Activated T-cell treated with anti-CD3 and anti-CD28 coated beads for 4 hours (primary cell): Measurements from ENCODE around the gene BUD23.
"Not testable (repeated sequence)": the region's sequence is repeated elsewhere in the genome, so short reads cannot be mapped to it uniquely, and the experiment has no call there.

Source experiments
- DNase-seq: peaks from one replicate; pipeline ENCODE4 v3.0.0-alpha.2; 2020

Gene BUD23

DNA sequence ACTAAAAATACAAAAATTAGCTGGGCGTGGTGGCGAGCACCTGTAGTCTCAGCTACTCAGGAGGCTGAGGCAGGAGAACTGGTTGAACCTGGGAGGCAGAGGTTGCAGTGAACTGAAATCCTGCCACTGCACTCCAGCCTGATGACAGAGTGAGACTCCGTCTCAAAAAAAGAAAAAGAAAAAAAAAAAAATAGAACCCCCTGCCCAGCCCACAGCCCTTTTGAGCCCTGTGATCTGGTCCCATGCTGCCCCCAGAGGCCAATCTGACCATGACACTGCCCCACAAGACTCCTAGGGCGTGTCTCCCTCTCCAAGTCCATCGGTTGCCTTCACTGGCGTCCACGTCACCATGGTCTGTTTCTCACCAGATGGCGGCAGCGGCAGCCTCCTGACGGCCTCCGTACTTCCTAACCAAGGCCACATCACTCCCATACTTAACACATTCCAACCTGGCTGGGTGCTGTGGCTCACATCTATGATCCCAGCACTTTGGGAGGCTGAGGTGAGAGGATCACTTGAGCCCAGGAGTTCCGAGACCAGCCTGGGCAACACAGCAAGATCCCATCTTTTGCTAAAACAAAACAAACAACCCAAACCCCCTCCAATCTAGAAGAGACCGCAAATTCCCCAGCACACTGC, 18.1 kb downstream of the BUD23 start:
- no peak for DNase-seq

DNA sequence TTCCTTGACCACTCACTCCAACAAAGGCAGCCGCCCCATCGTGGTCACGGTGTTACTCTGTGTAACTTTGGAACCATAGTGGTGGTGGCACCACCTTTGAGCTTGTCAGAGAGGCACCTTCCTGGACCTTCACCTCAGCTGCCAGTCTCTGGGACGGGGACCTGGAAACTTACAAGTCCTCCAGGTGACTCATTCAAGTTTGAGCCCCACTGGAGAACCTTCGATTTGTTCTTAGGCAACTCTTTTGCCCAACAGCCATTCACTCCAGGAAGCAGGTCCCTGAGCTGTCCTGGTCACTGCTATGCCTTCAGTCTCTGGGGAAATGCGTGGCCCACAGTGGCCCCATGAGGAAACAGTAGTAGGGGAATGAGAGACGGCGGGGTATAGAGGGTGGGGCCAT, 18.8 kb downstream of the BUD23 start:
- no peak for DNase-seq

DNA sequence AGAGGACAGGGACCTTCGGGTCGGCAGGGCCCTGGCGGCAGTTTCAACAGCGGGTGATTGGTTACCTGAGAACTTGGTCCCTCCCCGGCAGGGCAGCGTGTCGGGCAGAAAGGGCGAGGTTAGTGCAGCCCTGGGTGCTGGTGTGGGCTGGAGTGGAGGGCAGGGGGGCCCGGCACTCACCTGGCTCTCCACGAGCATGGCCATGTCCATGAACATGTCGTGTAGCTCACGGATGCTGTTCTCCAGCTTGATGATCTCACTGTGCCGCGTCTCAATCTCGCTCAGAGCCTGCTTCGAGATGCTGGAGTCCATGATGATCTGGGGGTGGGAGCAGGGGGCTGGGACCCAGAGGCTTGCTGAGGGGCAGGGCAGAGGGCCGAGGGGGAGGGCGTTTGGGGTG, 19.3 kb downstream of the BUD23 start:
- DNase-seq, result no peak

DNA sequence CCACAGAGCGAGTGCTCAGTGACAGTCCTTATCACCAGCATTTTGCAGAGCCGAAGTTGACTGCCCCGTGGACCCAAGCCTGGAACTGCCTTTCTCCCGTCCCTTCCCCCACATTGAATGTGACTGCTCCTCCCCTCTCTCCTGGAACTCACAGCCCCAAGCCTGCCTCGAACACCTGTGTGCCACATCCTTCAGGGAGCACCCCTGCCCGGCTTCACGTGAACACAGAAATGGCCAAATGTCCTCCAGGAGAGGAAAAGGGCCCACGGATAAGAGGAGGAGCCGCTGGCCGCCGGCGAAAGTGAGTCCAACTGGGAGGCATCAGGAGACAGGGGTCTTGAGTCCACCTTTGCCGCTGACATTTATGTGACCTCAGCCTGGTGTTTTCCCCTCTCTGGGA, 19.8 kb downstream of the BUD23 start:
- DNase-seq, result no peak

DNA sequence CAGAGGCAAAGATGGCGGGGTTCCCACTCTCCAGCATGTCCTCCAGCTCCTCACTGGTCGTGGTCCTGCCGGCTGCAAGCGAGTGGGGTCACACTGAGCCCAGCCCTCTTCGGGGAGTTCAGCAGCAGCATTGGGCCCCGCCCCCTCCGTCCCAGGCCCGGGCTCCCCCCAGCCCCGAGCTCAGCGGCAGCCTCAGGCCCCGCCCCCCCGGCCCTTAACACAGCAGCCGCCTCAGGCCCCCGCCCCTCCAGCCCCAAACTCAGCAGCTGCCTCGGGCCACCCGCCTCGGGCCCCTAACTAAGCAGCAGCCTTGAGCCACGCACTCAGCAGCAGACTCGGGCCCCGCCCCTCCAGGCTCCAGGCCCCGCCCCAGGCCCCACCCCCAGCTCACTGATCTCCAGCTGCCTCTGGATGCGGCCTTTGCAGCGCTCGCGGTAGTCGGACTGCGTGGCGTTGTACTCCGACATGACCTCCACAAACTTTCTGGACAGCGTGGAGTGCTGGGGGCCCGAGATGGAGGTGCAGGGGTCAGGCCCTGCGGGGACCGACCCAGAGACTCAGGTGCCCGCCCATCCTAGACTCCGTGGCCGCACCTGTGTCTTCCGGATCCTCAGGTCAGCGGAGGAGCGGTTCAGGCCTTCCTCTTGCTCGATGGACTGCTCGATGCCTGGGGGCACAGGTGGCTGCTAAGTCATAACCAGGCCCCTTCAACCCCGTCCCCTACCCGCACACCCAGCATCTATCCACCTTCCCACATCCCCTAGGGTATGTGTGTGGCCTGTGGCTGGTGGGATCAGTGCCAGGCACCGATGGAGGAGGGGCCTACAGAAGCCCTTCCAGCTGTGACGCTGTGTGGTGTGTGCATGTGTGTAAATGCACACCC, 20.6 kb downstream of the BUD23 start:
- DNase-seq, result no peak

DNA sequence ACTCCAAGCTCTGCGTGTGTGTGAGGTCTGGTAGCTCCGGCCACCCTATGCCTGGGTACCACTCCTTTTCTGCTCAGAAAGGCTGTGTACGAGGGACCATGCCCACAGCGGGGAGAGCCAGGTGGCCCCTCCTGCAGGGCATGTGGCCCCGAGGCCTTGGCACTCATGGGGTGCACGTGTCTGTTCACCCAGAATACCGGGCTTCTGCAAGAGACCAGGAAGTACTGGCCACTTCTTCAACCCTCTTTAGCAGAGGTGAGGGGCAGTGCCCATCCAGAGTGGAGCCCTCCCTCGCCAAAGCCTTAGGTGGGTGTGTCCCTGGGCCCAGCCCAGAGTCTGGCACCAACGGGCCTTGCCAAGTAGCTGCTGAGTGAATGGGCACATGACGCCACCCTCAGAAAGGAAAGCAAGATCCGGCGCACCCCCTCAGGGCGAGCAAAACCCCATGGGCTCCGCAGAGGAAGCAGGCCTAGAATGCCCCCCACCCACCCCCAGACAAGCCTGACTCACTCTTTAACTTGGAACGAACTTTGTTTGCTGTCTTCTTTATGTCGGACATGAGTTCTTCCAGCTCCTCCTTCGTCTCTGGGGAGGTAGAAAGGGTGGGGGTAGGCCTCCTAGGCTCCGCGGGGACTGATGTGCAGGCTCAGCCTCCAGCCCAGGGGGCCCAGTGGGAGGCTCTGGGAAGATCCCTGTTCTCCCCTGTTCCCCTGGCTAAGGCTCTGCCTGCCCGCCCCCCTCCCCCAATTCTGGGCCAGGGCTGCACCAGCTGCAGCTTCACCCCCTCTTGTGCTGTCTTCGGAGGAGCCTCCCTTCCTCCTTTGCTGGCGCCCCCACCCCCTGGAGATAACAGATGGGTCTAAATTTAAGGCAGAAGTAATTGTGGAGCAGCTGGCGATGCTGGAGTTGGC, 21.5 kb downstream of the BUD23 start:
- DNase-seq, result no peak

DNA sequence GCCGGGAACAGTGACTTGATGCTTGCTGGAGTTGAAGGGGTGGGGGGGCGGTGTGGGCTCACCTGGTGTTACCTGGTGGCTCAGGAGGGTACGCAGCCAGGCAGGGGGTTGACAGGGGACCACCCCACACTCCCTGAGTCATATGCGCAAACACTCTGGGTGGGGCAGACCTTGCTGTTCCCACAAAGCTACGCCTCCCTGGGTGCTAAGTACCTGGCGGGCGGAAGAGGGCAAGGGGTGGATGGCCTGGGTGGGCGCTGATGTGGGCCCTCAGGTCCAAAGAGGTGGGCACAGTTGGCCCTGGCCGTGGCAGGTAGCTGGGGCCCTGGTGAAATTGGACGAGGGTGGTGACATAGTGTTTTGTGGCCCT, 22.1 kb downstream of the BUD23 start:
- DNase-seq, result no peak

DNA sequence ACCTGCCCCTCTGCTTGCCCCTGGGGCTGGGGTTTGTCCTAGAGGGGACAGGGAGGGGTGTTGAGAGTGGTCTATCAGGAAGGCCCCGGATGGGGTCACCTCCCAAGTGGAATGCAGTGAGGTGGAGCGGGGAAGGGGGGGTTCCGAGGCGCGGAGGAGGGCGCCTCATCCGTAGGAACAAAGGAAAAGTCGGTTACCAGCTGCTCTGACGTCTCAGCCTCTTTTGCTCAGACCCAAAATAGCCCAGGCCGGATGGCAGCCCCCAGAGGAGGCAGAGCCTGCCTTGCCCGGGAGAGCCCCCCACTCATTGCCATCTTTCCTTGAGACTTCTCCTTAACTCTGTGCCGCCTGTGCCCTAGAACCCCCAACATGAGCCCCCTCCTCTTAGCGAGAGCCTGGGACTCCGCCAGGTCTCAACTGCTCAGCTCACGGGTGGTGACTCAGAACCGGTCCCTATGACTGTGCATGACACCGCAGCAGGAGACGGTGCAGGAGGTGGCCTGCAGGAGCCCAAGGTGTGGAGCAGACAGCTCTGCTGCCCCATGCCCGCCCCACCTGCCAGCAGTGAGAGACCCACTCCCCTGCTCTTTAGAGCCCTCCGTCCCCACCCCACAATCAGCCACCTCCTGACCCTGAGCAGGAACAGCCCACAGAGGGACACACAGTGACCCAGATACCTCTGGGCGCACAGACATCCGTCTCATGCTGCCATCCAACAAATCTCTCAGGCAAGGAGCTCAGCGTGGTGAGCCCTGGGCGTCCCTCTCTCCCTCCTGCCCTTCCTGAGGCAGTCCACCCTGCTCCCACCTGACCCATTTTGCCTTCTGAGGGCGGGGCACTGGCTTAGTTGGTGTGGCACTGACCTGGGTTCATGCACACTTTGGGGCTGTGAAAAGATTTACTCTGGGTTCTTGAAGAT, 23.0 kb downstream of the BUD23 start:
- DNase-seq, result no peak

DNA sequence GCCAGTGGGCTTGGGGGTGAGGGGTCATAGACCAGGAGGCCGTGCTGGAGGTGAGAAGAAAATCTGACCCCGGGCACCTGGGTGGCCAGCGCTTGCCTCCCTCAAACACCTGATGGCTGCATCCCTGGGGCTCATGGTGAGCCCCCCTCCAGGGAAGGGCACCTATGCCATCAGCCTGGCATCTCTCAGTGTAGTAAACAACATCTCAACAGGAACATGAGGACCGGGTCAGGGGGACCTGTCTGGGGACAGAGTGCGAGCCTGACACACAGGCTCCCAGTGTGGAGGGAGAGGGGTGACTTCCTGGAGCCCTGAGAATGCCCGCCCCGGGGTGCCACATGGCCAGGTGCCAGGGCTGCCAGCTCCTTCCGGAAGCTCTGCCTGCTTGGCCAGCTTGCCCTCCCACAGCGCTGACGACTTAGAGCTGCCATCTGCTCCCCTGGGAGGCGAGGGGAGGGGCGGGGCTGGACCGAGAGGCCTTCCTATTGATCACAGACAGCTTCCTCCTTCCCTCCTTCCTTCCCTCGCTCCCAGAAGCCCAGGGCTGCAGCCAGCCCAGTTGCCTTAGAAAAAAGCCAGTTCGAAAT, 23.7 kb downstream of the BUD23 start:
- DNase-seq, result no peak

DNA sequence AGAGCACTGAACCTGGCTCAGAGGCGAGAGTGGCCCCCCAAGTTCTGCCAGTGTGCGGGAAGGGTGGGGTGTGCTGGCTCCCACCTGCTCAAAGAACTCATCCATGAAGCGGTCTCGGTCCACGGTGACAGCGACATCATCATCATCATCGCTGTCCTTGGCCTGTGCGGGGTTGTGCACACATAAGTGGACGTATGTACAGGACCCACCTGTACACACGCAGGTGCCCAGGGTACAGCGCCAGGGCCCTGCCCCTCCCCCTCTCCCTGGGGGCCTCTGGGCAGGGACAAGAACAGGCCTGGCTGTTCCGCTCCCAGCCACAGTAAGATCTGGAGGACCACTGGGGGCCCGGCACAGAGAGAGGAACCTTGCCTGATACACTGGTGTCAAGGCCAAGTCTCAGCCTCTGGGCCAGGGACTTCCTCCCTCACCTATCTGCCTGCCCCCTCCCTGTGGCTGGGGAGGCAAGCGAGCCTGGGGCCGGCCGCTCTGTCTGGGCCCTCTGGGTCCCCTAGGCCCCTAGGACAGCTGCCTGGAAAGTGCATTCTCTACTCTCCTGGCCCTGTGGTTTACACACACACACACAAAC, 25.7 kb downstream of the BUD23 start:
- DNase-seq, result no peak

DNA sequence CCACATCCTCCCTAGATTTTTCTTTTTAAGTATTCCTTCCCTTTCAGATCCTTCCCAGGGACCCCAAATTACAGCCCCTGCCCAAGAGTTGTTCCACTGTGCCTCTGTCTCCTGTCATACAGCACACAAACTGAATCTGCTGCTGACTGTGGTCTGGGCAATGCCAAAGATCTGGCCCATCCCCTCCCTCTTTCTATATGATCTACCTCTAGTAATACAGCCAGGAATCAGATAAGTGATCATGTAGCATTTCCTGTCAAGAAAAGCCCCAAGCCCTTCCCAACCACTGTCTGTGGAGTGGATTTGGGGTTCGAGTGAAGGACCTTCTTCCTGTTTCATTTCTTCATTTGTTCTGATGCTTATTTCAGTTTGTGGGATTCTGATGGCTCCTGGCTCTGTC, 29.4 kb downstream of the BUD23 start:
- no peak for DNase-seq

DNA sequence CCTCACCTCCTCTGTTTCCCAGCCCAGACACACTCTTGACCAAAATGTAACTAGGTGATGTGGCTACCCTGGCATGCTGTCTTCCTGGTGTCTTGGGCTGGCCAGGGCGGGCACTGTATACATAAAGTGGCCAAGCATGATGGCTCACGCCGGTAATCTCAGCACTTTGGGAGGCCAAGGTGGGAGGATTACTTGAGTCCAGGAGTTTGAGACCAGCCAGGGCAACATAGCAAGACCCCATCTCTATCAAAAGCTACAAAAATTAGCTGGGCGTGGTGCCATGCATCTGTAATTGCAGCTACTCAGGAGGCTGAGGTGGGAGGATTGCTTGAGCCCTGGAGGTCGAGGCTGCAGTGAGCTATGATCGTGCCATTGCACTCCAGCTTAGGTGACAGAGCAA, 29.9 kb downstream of the BUD23 start:
- DNase-seq, result not testable (repeated sequence)

DNA sequence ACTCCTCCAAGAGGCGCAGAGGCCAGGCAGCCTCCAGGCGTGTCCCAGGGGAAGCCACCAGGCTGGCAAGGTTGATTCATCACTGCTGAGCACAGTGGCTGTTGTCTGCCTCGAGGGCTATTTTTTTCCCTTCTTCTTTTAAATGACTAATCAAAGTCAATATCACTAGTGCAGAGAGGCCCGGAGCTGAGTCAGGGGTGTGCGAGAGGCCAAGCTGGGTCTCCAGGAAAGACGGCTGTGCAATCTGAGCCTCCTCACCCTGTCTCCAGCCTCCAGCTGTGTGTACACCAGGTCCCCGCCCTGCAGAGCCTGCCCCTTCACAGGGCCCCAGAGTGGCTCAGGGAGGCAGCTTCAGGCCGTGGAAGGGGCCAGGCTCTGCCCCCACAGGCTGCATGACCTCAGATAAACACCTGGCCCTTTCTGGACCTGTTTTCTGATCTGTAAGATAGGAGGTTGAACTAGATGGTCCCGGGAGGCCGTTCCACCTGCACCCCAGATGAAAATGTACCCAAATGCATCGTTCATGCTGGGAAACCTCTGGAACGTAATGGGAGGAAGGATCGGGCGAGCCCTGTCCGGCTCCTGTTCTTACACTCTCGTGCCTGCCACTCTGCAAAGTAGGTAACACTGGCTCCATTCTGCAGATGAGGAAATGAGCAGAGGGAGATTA, 32.4 kb downstream of the BUD23 start:
- no peak for DNase-seq

DNA sequence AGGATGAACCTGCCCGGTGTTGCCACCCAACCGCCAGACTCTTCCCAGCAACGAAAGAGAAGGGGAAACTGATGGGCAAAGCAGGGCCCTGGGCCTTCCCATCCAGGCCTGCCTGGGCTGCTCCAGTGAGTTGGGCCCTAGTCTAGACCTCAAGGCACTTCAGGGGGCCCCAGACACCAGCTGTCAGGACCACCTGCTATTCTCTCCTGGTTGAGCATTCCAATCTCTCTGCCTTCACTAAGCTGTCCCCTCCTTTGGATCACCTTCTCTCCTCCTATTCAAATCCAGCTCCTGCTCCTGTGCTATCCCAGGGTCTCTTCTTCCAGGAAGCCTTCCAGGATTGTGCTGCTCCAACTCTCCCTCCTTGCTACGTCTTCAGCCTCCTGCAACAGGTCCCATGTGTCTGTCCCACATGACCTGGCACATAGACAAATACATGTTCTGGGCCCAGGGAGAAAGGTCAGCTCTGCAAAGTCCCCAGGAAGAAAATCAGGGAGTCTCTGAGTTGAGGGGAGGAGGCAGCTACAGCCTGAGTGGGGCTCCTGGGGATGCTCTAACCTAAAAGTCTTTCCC, 33.0 kb downstream of the BUD23 start:
- no peak for DNase-seq

DNA sequence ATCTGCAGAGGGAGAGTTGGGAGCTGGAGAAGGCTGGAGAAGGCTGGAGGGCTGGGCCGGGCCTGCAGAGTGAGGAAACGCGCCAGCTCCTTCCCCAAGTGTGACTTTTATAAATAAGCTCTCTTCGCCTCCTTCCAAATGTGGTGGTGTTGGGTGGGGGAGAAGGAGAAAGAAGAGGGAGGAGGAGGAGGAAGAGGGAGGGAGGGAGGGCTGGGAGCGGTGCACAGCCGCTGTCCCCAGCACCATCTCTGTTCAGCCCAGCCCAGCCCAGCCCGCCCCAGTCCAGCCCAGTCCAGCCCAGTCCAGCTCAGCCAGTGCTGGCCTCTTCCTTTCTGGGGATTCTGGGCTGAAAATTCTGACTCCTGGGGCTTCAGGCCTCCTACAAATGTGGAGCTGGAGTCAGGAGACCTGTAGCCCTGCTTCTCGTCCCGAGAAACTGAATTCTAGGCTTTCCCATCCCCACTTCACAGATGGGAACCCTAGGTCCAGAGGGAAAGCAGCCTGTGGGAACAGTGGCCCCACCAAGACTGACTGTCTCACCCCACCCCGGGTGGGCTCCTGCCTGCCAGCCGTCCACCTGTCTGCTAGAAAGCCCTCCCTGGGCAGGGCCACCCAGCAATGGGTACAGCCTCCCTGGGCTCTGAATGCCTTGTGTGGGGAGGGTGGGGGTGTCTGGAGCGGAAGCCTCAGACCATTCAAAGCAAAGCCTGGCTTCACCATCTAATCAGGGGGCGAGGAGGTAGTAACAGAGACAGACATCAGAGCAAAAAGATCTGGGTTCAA, 33.8 kb downstream of the BUD23 start:
- DNase-seq, result no peak

DNA sequence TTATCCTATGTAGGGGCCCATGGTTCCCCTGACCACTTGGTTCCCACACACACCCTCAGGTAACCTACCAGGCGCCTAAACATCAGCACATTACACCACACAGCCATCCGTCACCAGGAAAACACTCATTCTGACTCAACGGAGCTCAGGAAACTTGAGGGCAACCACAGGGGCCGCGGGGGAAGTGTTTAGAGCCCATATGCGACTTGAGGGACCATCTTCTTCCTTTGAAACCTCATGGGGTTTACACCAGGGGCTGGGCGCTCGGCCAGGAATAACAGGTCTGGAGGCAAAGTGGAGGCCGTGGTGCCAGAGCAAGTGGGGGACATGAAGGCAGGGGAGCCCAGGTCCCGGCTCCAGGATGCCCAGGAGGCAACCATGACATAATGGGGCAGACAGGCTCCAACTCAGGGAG, 34.6 kb downstream of the BUD23 start:
- peak; percentile 66 for DNase-seq

DNA sequence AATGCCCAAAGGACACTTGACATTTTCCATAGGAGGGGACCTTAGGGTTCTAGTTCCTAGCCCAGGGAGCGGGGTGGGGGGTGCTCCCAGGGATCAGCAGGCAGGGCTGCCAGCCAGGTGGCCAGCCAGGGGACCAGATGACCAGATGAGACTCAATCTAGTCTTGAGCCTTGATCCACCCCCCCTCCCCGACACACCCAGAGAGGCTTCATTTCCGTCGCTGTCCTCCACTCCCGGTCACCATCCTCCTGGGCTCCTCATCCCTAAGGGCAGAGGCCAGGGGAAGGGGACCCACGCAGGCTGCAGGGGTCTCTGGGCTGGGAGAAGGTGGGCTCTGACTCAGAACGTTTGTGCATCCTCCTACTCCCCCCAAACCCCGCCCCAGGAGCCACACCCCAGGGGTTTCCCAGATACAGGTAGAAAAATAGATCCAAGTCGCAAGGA, 35.1 kb downstream of the BUD23 start:
- no peak for DNase-seq

DNA sequence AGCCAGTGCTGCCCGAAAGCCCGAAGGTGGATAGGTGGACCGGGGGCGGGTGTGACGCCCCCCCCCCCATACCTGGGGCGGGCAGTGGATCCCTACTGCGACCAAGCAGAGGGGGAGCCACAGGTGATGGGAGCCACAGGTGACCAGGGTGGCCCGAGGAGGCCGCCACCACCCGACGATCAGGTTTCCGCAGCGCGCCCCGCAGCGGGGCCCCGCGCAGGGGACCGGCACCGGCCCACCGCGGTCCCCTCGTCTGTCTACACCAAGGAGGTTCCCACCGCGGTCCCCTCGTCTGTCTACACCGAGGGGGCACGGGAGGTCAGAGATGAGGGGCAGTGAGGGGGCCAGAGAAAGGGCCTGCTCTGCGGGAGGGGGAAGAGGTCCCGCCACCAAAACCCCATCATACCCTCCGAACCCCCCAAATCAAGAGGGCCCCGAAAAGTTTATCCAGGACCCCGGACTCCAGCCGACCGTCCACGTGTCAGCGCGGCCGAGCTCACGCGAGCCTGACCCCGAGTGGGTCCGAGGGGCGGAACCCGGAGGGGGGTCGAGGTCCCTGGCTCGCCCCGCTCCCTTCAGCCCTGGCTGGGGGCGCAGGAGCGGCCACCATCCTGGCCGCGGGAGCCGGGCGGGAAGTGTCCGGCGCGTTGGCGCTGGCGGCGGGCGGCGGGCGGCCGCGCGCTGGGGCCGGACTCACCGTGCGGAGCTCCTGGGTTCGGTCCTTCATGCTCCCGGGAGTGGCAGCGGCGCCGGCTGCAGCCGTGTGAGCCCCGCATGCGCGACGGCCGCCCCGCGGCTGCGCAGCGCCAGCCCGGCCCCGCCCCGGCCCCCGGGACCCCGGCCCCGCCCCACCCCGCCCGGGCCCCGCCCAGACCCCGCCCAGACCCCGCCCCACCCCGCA, 35.8 kb downstream of the BUD23 start, which contains the start of gene STX1A:
Gene STX1A, minus strand, starts transcription at position 765 of the 901 bp plus-strand sequence. Its CDS starts 38 bp downstream, at position 727.
- DNase-seq, result peak; percentile 50

DNA sequence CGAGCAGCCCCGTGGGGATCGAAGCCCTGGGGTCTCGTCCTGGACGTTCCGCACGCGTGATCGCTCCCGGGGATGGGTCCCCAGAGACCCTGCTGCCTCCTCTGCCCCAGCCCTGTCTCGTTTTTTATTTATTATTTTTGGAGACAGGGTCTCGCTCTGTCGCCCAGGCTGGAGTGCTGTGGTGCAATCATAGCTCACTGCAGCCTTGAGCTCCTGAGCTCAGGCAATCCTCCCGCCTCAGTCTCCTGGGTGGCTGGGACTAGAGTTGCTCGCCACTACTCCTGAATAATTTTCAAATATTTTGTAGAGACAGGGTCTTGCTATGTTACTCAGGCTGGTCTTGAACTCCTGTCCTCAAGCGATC, 36.4 kb downstream of the BUD23 start:
- DNase-seq, result no peak
